Measurements from ENCODE around the gene AOX1. TPM values are rescaled to one million over a fixed set of nuclear protein-coding genes. Genes with fewer than 3 reads are reported as not detected.

Gene AOX1
- total RNA-seq, 2 donors from 2014 or later = 24.8 to 47.9 TPM

GRCh38 chr2:200649724-200650123 lies 63.9 kb downstream of the AOX1 start:
- H3K9me3 ChIP-seq = no peaks in the 10 kb centered on the region
- H3K27me3 ChIP-seq (replicated peaks; ENCODE audit: insufficient read depth) = no peaks in the 10 kb centered on the region
- no peak overlapping the region for H3K4me3 ChIP-seq
- intact Hi-C loops (cut with DNase I) = no loop called here
- no peak for DNase-seq (ENCODE audit: low spot score)
- no peaks in the 10 kb centered on the region for H3K4me1 ChIP-seq (replicated peaks)
- H3K36me3 ChIP-seq = no peaks in the 10 kb centered on the region
- no peak overlapping the region for H3K27ac ChIP-seq
- WGBS = 78% methylated on average over 3 of the region's 3 CpGs
- TF ChIP-seq POLR2A (IDR thresholded peaks at IDR 0.05) (no peak), POLR2AphosphoS5 (IDR thresholded peaks at IDR 0.05) (no peak)
- TF ChIP-seq, protein P1, sequence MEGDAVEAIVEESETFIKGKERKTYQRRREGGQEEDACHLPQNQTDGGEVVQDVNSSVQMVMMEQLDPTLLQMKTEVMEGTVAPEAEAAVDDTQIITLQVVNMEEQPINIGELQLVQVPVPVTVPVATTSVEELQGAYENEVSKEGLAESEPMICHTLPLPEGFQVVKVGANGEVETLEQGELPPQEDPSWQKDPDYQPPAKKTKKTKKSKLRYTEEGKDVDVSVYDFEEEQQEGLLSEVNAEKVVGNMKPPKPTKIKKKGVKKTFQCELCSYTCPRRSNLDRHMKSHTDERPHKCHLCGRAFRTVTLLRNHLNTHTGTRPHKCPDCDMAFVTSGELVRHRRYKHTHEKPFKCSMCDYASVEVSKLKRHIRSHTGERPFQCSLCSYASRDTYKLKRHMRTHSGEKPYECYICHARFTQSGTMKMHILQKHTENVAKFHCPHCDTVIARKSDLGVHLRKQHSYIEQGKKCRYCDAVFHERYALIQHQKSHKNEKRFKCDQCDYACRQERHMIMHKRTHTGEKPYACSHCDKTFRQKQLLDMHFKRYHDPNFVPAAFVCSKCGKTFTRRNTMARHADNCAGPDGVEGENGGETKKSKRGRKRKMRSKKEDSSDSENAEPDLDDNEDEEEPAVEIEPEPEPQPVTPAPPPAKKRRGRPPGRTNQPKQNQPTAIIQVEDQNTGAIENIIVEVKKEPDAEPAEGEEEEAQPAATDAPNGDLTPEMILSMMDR (IDR thresholded peaks at IDR 0.05) = no peak

DNA sequence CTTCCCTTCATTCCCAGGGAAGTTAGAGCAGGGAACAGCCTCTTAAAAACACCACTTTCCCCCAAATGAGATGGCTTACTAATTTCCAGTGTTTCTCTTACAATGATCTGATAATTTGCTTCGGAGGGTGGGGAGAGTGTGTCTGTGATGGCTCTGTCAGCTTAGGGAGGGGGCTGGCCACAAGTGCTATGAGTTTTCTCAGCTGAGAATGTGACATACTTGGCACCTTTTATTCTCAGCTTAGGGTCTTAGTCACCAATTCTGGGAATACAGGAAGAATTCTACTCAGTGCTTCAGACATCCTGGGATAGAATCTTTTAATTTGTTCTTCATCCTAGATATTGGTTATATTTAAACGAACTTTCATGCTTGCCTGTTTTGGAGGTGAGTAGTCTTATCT lies 64.4 kb downstream of the AOX1 start:
- H3K4me1 ChIP-seq (replicated peaks) = no peaks in the 10 kb centered on the region
- no peaks in the 10 kb centered on the region for H3K9me3 ChIP-seq
- TF ChIP-seq, protein P1 (IDR thresholded peaks at IDR 0.05) = no peak
- no peak for TF ChIP-seq POLR2A (IDR thresholded peaks at IDR 0.05)
- no peak for TF ChIP-seq POLR2AphosphoS5 (IDR thresholded peaks at IDR 0.05)
- no peak overlapping the region for H3K27ac ChIP-seq
- H3K27me3 ChIP-seq (replicated peaks; ENCODE audit: insufficient read depth) = no peaks in the 10 kb centered on the region
- H3K4me3 ChIP-seq = no peak overlapping the region
- intact Hi-C loops (cut with DNase I) = no loop called here
- no peak for DNase-seq (ENCODE audit: low spot score)
- H3K36me3 ChIP-seq = no peaks in the 10 kb centered on the region
- WGBS = 82% methylated on average over 2 of the region's 2 CpGs

GRCh38 chr2:200652158-200652557 lies 66.3 kb downstream of the AOX1 start:
- no peak for DNase-seq (ENCODE audit: low spot score)
- no peaks in the 10 kb centered on the region for H3K36me3 ChIP-seq
- no peak for TF ChIP-seq POLR2A (IDR thresholded peaks at IDR 0.05)
- no peak for TF ChIP-seq POLR2AphosphoS5 (IDR thresholded peaks at IDR 0.05)
- TF ChIP-seq, protein P1 (IDR thresholded peaks at IDR 0.05) = no peak
- WGBS = 85% methylated on average over 1 of the region's 1 CpG
- intact Hi-C loops (cut with DNase I) = no loop called here
- H3K4me1 ChIP-seq (replicated peaks) = no peaks in the 10 kb centered on the region
- H3K9me3 ChIP-seq = no peaks in the 10 kb centered on the region
- H3K4me3 ChIP-seq = no peak overlapping the region
- no peak overlapping the region for H3K27ac ChIP-seq
- no peaks in the 10 kb centered on the region for H3K27me3 ChIP-seq (replicated peaks; ENCODE audit: insufficient read depth)

- H3K4me3 ChIP-seq = no peak overlapping the region
- 84% methylated on average over 3 of the region's 3 CpGs for WGBS
- no peak for DNase-seq (ENCODE audit: low spot score)
- H3K36me3 ChIP-seq = no peaks in the 10 kb centered on the region
- no peak for TF ChIP-seq POLR2A (IDR thresholded peaks at IDR 0.05)
- TF ChIP-seq POLR2AphosphoS5 (IDR thresholded peaks at IDR 0.05) = no peak
- TF ChIP-seq, protein P1 (IDR thresholded peaks at IDR 0.05) = no peak
- H3K27ac ChIP-seq = no peak overlapping the region
- H3K4me1 ChIP-seq (replicated peaks) = no peaks in the 10 kb centered on the region
- intact Hi-C loops (cut with DNase I) = no loop called here
- H3K9me3 ChIP-seq = no peaks in the 10 kb centered on the region
- H3K27me3 ChIP-seq (replicated peaks; ENCODE audit: insufficient read depth) = no peaks in the 10 kb centered on the region
Observed at GRCh38 chr2:200653021-200653420, 67.2 kb downstream of the AOX1 start.

DNA sequence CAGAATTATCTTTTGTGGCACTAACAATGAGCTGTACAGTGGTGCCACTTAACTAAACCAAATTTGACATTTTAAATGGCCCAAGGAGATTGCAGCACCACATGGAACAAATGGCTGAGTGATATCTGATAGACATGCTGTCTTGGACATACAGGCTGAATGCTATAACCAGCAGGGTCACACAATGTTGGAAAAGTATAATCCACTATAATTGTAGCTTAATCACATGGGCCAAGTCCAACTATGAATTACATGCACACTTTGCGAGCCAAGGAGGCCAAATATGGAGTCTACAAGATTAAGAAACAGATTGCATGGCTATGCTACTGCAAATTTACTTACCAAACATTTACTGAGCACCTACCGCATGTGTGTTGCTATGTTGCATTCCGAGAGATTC lies 69.0 kb downstream of the AOX1 start:
- Histone ChIP-seq H3K36me3 (no peaks in the 10 kb centered on the region), H3K9me3 (no peaks in the 10 kb centered on the region), H3K4me3 (no peak overlapping the region), H3K4me1 (replicated peaks) (no peaks in the 10 kb centered on the region), H3K27me3 (replicated peaks; ENCODE audit: insufficient read depth) (no peaks in the 10 kb centered on the region), H3K27ac (no peak overlapping the region)
- no peak for DNase-seq (ENCODE audit: low spot score)
- WGBS = 68% methylated on average over 3 of the region's 3 CpGs
- TF ChIP-seq POLR2AphosphoS5 (IDR thresholded peaks at IDR 0.05) = no peak
- TF ChIP-seq, protein P1 (IDR thresholded peaks at IDR 0.05) = no peak
- no peak for TF ChIP-seq POLR2A (IDR thresholded peaks at IDR 0.05)
- intact Hi-C loops (cut with DNase I) = no loop called here

Measured in prostate gland (tissue), 2 donors.